HCT116 (cell line): ENCODE data around the gene SRGAP3. TPM values are rescaled to one million over a fixed set of nuclear protein-coding genes. Genes with fewer than 3 reads are reported as not detected.

Source experiments
- ATAC-seq: fragments of 200-7000 bp; cut with Tn5 transposase; 2 replicates; pipeline ENCODE4 v1.9.1; 2020; ENCODE audit warnings: mild to moderate bottlenecking, moderate library complexity
- BruUV-seq: library from RNA; stranded (reverse); fragments of 400-500 nt; replicated peaks from 2 replicates; lab custom pipeline; 2021; lab: Mats Ljungman, UMichigan
- CTCF ChIA-PET: fragments of 300-600 bp; sonication (Branson Sonifier 250); formaldehyde crosslinking; loops from one replicate; lab custom pipeline; 2021; ENCODE audit warnings: antibody characterized with exemption; lab: Charles Lee
- POLR2A ChIA-PET: fragments of 300-600, 350-600 bp; sonication (Branson Sonifier 250); formaldehyde crosslinking; loops from one replicate; lab custom pipeline; 2021; ENCODE audit warnings: antibody characterized with exemption; lab: Charles Lee
- RAD21 ChIA-PET, 2 experiments: fragments of 300-600 bp; sonication (Branson Sonifier 250); formaldehyde crosslinking; loops; one replicate each; lab custom pipeline; 2023; ENCODE audit warnings: low total read pairs in 2 of 2; ENCODE audit not compliant: uncharacterized antibody in 2 of 2, unreplicated experiment in 2 of 2, low non-redundant PET in 1 of 2; lab: Charles Lee
- DNase-seq: peaks from one replicate; pipeline ENCODE4 v3.0.0-alpha.2; 2010; ENCODE audit warnings: low read depth, low spot score
- H2AFZ ChIP-seq: fragments of 200-600 bp; shearing (Covaris generic), sonication (generic); 2 replicates; pipeline ENCODE4 v1.6.1; 2017; ENCODE audit warnings: low read depth, mixed run types, mixed read lengths, antibody characterized with exemption, low read length; ENCODE audit not compliant: poor library complexity, severe bottlenecking
- H3K27ac ChIP-seq: 2 replicates; pipeline ENCODE4 v1.5.1; 2012; ENCODE audit warnings: low read depth, low read length
- H3K27me3 ChIP-seq: fragments of 200-600 bp; sonication (generic); 2 replicates; pipeline ENCODE4 v1.6.1; 2016; ENCODE audit warnings: mixed run types, low read length, mixed read lengths; ENCODE audit not compliant: insufficient read depth
- H3K36me3 ChIP-seq, 2 experiments: fragments of 200-500 bp in 1 of 2; fragments of 200-600 bp in 1 of 2; sonication (Bioruptor generic) in 1 of 2; sonication (generic) in 1 of 2; 2 replicates each; pipeline versions ENCODE4 v1.5.1 to v1.6.1; 2014 to 2016; ENCODE audit warnings: low read length in 2 of 2, inconsistent platforms in 1 of 2, mixed read lengths in 1 of 2, mixed run types in 1 of 2; ENCODE audit not compliant: insufficient read depth in 2 of 2, control insufficient read depth in 1 of 2
- H3K4me1 ChIP-seq, 2 experiments: fragments of 200-600 bp in 1 of 2; sonication (generic) in 1 of 2; 2 replicates each; pipeline versions ENCODE4 v1.5.1 to v1.6.1; 2012 to 2017; ENCODE audit warnings: low read length in 2 of 2, inconsistent platforms in 1 of 2, mild to moderate bottlenecking in 1 of 2, mixed read lengths in 1 of 2, mixed run types in 1 of 2, moderate library complexity in 1 of 2; ENCODE audit not compliant: insufficient read depth in 2 of 2, control insufficient read depth in 1 of 2
- H3K4me2 ChIP-seq: fragments of 200-600 bp; sonication (generic); 2 replicates; pipeline ENCODE4 v1.6.1; 2017; ENCODE audit warnings: mixed run types, low read length, mixed read lengths
- H3K4me3 ChIP-seq, 2 experiments: fragments of 200-600 bp in 1 of 2; sonication (generic) in 1 of 2; replicated peaks in 1 of 2; 2 replicates each; pipeline ENCODE4 v1.5.1; 2011 to 2016; ENCODE audit warnings: low read length in 2 of 2, control low read depth in 1 of 2, low read depth in 1 of 2, mild to moderate bottlenecking in 1 of 2, mixed read lengths in 1 of 2, mixed run types in 1 of 2
- H3K79me2 ChIP-seq: fragments of 200-600 bp; sonication (generic); 2 replicates; pipeline ENCODE4 v1.6.1; 2017; ENCODE audit warnings: mild to moderate bottlenecking, mixed run types, low read length, moderate library complexity, mixed read lengths; ENCODE audit not compliant: insufficient read depth
- H3K9ac ChIP-seq: fragments of 200-600 bp; sonication (generic); 2 replicates; pipeline ENCODE4 v1.6.1; 2016; ENCODE audit warnings: low read length, mixed read lengths
- H3K9me2 ChIP-seq: fragments of 200-600 bp; sonication (generic), shearing (Covaris generic); 2 replicates; pipeline ENCODE4 v1.6.1; 2017; ENCODE audit warnings: mixed run types, mild to moderate bottlenecking, moderate library complexity; ENCODE audit not compliant: insufficient read depth
- H3K9me3 ChIP-seq, 2 experiments: fragments of 200-500 bp in 1 of 2; fragments of 200-600 bp in 1 of 2; sonication (Bioruptor generic) in 1 of 2; sonication (generic) in 1 of 2; 2 replicates each; pipeline ENCODE4 v1.6.1; 2014 to 2017; ENCODE audit warnings: low read length in 2 of 2, mixed read lengths in 2 of 2, inconsistent platforms in 1 of 2, low read depth in 1 of 2, mild to moderate bottlenecking in 1 of 2, mixed run types in 1 of 2, moderate library complexity in 1 of 2; ENCODE audit not compliant: control insufficient read depth in 1 of 2, insufficient read depth in 1 of 2
- H4K20me1 ChIP-seq: fragments of 200-600 bp; sonication (generic), shearing (Covaris generic); 2 replicates; pipeline ENCODE4 v1.6.1; 2017; ENCODE audit warnings: mixed run types, mild to moderate bottlenecking, moderate library complexity; ENCODE audit not compliant: insufficient read depth
- ATF3 ChIP-seq: IDR thresholded peaks from 2 replicates; pipeline ENCODE4 v1.6.1; 2012
- CBX3 ChIP-seq: IDR thresholded peaks from 2 replicates; pipeline ENCODE4 v1.6.1; 2012; ENCODE audit warnings: low read depth
- CEBPB ChIP-seq: IDR thresholded peaks from 2 replicates; pipeline ENCODE4 v1.6.1; 2012; ENCODE audit warnings: low read depth
- CTCF ChIP-seq, 3 experiments: fragments of 200-600 bp in 1 of 3; sonication (generic) in 1 of 3; IDR thresholded peaks in 2 of 3; conservative IDR thresholded peaks in 1 of 3; 2 replicates each; pipeline ENCODE4 v1.5.1; 2012 to 2017; ENCODE audit warnings: low read depth in 2 of 3, low read length in 2 of 3, antibody characterized with exemption in 1 of 3, borderline replicate concordance in 1 of 3, control low read depth in 1 of 3, mild to moderate bottlenecking in 1 of 3, mixed read lengths in 1 of 3, mixed run types in 1 of 3, moderate library complexity in 1 of 3; ENCODE audit not compliant: insufficient read depth in 1 of 3
- EGR1 ChIP-seq: IDR thresholded peaks from 2 replicates; pipeline ENCODE4 v1.6.1; 2012; ENCODE audit warnings: low read depth
- ELF1 ChIP-seq: IDR thresholded peaks from 2 replicates; pipeline ENCODE4 v1.6.1; 2012; ENCODE audit warnings: low read depth, borderline replicate concordance
- EZH2 ChIP-seq: fragments of 200-600 bp; sonication (generic); IDR thresholded peaks from 2 replicates; pipeline ENCODE4 v1.6.1; 2017; ENCODE audit warnings: antibody characterized with exemption, mixed run types
- EZH2phosphoT487 ChIP-seq: fragments of 200-600 bp; IDR thresholded peaks from 2 replicates; pipeline ENCODE4 v1.6.1; 2018; ENCODE audit warnings: antibody characterized with exemption, borderline replicate concordance
- JUND ChIP-seq: IDR thresholded peaks from 2 replicates; pipeline ENCODE4 v1.6.1; 2012
- MAX ChIP-seq: IDR thresholded peaks from 2 replicates; pipeline ENCODE4 v1.6.1; 2012
- POLR2A ChIP-seq: IDR thresholded peaks from 2 replicates; pipeline ENCODE4 v1.7.0; 2011; ENCODE audit warnings: borderline replicate concordance; ENCODE audit not compliant: insufficient read depth, insufficient read length; ENCODE audit errors: extremely low read depth
- REST ChIP-seq: IDR thresholded peaks from 2 replicates; pipeline ENCODE4 v1.6.1; 2012; ENCODE audit warnings: low read depth
- SIN3A ChIP-seq: IDR thresholded peaks from 2 replicates; pipeline ENCODE4 v1.6.1; 2012; ENCODE audit warnings: low read depth
- TCF7L2 ChIP-seq: IDR thresholded peaks from 2 replicates; pipeline ENCODE4 v1.7.0; 2011; ENCODE audit warnings: borderline replicate concordance, inconsistent platforms; ENCODE audit not compliant: insufficient read depth, insufficient read length; ENCODE audit errors: extremely low read depth
- ZBTB33 ChIP-seq: IDR thresholded peaks from 2 replicates; pipeline ENCODE4 v1.6.1; 2011; ENCODE audit warnings: mild to moderate bottlenecking, low read length, moderate library complexity; ENCODE audit not compliant: insufficient replicate concordance; ENCODE audit errors: extremely low read depth
- ZFX ChIP-seq: fragments of 450-650 bp; IDR thresholded peaks from 2 replicates; pipeline ENCODE4 v1.6.1; 2017
- intact Hi-C: fragments of 100-400 bp; cut with micrococcal nuclease; formaldehyde crosslinking; loops from 2 replicates; pipeline ENCODE4 v1.10.0; 2022
- total RNA-seq: library from RNA; stranded (reverse); gene quantifications from one replicate; pipeline ENCODE4 v1.2.1, GENCODE V29; 2021; ENCODE audit not compliant: unreplicated experiment

SRGAP3 gene
- total RNA-seq, 1 experiment from 2014 or later, result 8.3 TPM

GRCh38 chr3:9222956-9223639, 26.3 kb downstream of the SRGAP3 start:
- TF ChIP-seq REST, result no peak
- no peak for TF ChIP-seq CBX3
- TF ChIP-seq ATF3, result no peak
- TF ChIP-seq MAX, result no peak
- TF ChIP-seq CEBPB, result no peak
- TF ChIP-seq ZBTB33, result no peak
- no peak for TF ChIP-seq CTCF (IDR thresholded peaks at IDR 0.05 in 2 of 3, conservative IDR thresholded peaks at IDR 0.05 in 1 of 3; ENCODE audit: borderline replicate concordance in 1 of 3, insufficient read depth in 1 of 3, low read depth in 2 of 3, low read length in 2 of 3)
- TF ChIP-seq ZFX, result no peak
- TF ChIP-seq EZH2, result no peak
- no peak for TF ChIP-seq ELF1
- no peak for TF ChIP-seq TCF7L2
- no peak for TF ChIP-seq EGR1
- TF ChIP-seq SIN3A, result no peak
- no peak for TF ChIP-seq EZH2phosphoT487
- no peak for TF ChIP-seq JUND
- no peak for TF ChIP-seq POLR2A
- TF ChIP-seq, all 23 proteins: peak for 0
- Histone ChIP-seq H3K9ac (no peak overlapping the region), H3K4me2 (no peak overlapping the region), H3K4me1 (no peaks in the 10 kb centered on the region), H2AFZ (no peak overlapping the region), H3K9me3 (no peaks in the 10 kb centered on the region), H3K27me3 (no peaks in the 10 kb centered on the region), H3K27ac (no peak overlapping the region), H3K36me3 (no peaks in the 10 kb centered on the region), H4K20me1 (no peaks in the 10 kb centered on the region), H3K79me2 (no peaks in the 10 kb centered on the region), H3K9me2 (no peaks in the 10 kb centered on the region), H3K4me3 (no peak overlapping the region)
- intact Hi-C loops, result no loop called here
- RAD21 ChIA-PET, result no interaction called here
- POLR2A ChIA-PET, result no interaction called here
- CTCF ChIA-PET, result no interaction called here
- ATAC-seq, result no peak
- no TSS peak for BruUV-seq
- DNase-seq, result no peak
